AG09319 (cell line): ENCODE results near the gene CLASRP.

Source experiments
- DNase-seq: peaks from one replicate; pipeline ENCODE4 v3.0.0-alpha.2; 2010; ENCODE audit warnings: low read depth; ENCODE audit errors: extremely low read depth
- CTCF ChIP-seq: IDR thresholded peaks from 2 replicates; pipeline ENCODE4 v1.5.1; 2011; ENCODE audit warnings: low read depth, mild to moderate bottlenecking, inconsistent platforms, low read length, moderate library complexity

CLASRP gene

GRCh38 chr19:45092747-45093678 lies 54.2 kb downstream of the CLASRP start, which contains the start of gene PPP1R37:
Gene PPP1R37 (plus strand): TSS chr19:45093179. CDS start chr19:45093326, 147 bp downstream.
- no peak for TF ChIP-seq CTCF

GRCh38 chr19:45094137-45094536 lies 55.3 kb downstream of the CLASRP start:
- TF ChIP-seq CTCF: no peak
- DNase-seq: no peak

More at GRCh38 chr19:45092747-45093678, 54.2 kb downstream of the CLASRP start, which contains the start of gene PPP1R37:
- peak; percentile 91 for DNase-seq

GRCh38 chr19:45094707-45095106 lies 55.9 kb downstream of the CLASRP start:
- no peak for TF ChIP-seq CTCF
- no peak for DNase-seq

- no peak for TF ChIP-seq CTCF
- DNase-seq: no peak
Observed at GRCh38 chr19:45095496-45096413, 56.9 kb downstream of the CLASRP start.

- no peak for TF ChIP-seq CTCF
- no peak for DNase-seq
Observed at GRCh38 chr19:45096700-45097099, 57.9 kb downstream of the CLASRP start.

- no peak for TF ChIP-seq CTCF
- DNase-seq: no peak
Observed at GRCh38 chr19:45097450-45097775, 58.6 kb downstream of the CLASRP start.
